H1 (cell line): ENCODE results near the gene CRELD1. TPM values are rescaled to one million over a fixed set of nuclear protein-coding genes. Genes with fewer than 3 reads are reported as not detected.

ENCODE experiments used
- CTCF ChIA-PET: fragments of 300-600 bp; sonication (Branson Sonifier 250); formaldehyde crosslinking; loops from one replicate; lab custom pipeline; 2021; ENCODE audit not compliant: partially characterized antibody; lab: Charles Lee
- POLR2A ChIA-PET: fragments of 300-600 bp; sonication (Branson Sonifier 250); formaldehyde crosslinking; loops from one replicate; lab custom pipeline; 2021; ENCODE audit warnings: inconsistent platforms; ENCODE audit not compliant: partially characterized antibody; lab: Charles Lee
- DNase-seq, 2 experiments: peaks; one replicate each; pipeline versions ENCODE4 v3.0.0 to v3.0.0-alpha.2; 2010 to 2022; ENCODE audit warnings: low spot score in 2 of 2, low read depth in 1 of 2, mixed read lengths in 1 of 2
- FAIRE-seq: peaks from 2 replicates; lab custom pipeline; 2011; peaks lifted over from hg19 to GRCh38; lab: Jason Lieb, UNC
- H2AFZ ChIP-seq: 2 replicates; pipeline ENCODE4 v1.8.1; 2012; ENCODE audit warnings: low read length, inconsistent platforms
- H2AK5ac ChIP-seq: 2 replicates; pipeline ENCODE4 v1.6.1; 2013; ENCODE audit warnings: low read depth, low read length
- H2BK120ac ChIP-seq: replicated peaks from 2 replicates; pipeline ENCODE3; 2013; ENCODE audit warnings: low read depth, low read length, inconsistent platforms
- H2BK12ac ChIP-seq: 2 replicates; pipeline ENCODE4 v1.6.1; 2013; ENCODE audit warnings: low read depth, low read length
- H2BK15ac ChIP-seq: 2 replicates; pipeline ENCODE4 v1.6.1; 2013; ENCODE audit warnings: low read length
- H2BK20ac ChIP-seq: 2 replicates; pipeline ENCODE4 v1.6.1; 2013; ENCODE audit warnings: low read length
- H2BK5ac ChIP-seq: 2 replicates; pipeline ENCODE4 v1.6.1; 2013; ENCODE audit warnings: low read depth, low read length
- H3K14ac ChIP-seq: 2 replicates; pipeline ENCODE4 v1.6.1; 2013; ENCODE audit warnings: inconsistent platforms; ENCODE audit not compliant: insufficient read length
- H3K18ac ChIP-seq: 2 replicates; pipeline ENCODE4 v1.6.1; 2013; ENCODE audit warnings: low read length; ENCODE audit errors: extremely low read depth
- H3K23ac ChIP-seq: 2 replicates; pipeline ENCODE4 v1.6.1; 2013; ENCODE audit warnings: inconsistent platforms; ENCODE audit not compliant: insufficient read length
- H3K23me2 ChIP-seq: 2 replicates; pipeline ENCODE4 v1.6.1; 2013; ENCODE audit warnings: low read depth, low read length
- H3K27ac ChIP-seq: 2 replicates; pipeline ENCODE4 v1.6.1; 2011; ENCODE audit warnings: low read depth, low read length, inconsistent platforms
- H3K27me3 ChIP-seq, 4 experiments: replicated peaks in 1 of 4; 1 replicate in 1 of 4; 2 replicates in 3 of 4; pipeline versions ENCODE4 v1.6.1 to v1.8.1; 2011 to 2013; ENCODE audit warnings: low read length in 3 of 4, mild to moderate bottlenecking in 3 of 4, inconsistent platforms in 2 of 4, mixed read lengths in 2 of 4, moderate library complexity in 1 of 4; ENCODE audit not compliant: control insufficient read depth in 3 of 4, insufficient read depth in 3 of 4; ENCODE audit errors: extremely low read depth in 1 of 4
- H3K36me3 ChIP-seq, 4 experiments: 2 replicates each; pipeline versions ENCODE4 v1.6.1 to v1.8.1; 2011 to 2013; ENCODE audit warnings: mild to moderate bottlenecking in 4 of 4, low read length in 3 of 4, moderate library complexity in 2 of 4, control low read depth in 1 of 4, inconsistent platforms in 1 of 4; ENCODE audit not compliant: insufficient read depth in 4 of 4, control insufficient read depth in 2 of 4
- H3K4ac ChIP-seq: replicated peaks from 2 replicates; pipeline ENCODE3; 2013; ENCODE audit warnings: low read length, low read depth, mixed read lengths, inconsistent platforms; ENCODE audit not compliant: insufficient read length
- H3K4me1 ChIP-seq, 4 experiments: replicated peaks in 1 of 4; 1 replicate in 1 of 4; 2 replicates in 3 of 4; pipeline versions ENCODE4 v1.6.1 to v1.8.1; 2011 to 2013; ENCODE audit warnings: low read length in 3 of 4, inconsistent platforms in 2 of 4, mixed read lengths in 1 of 4; ENCODE audit not compliant: insufficient read depth in 4 of 4, control insufficient read depth in 3 of 4
- H3K4me2 ChIP-seq, 2 experiments: 2 replicates each; pipeline versions ENCODE4 v1.6.1 to v1.8.1; 2011 to 2013; ENCODE audit warnings: low read depth in 2 of 2, low read length in 2 of 2, control low read depth in 1 of 2, inconsistent platforms in 1 of 2, mild to moderate bottlenecking in 1 of 2; ENCODE audit not compliant: insufficient read depth in 1 of 2
- H3K4me3 ChIP-seq, 4 experiments: fragments of 200-600, 300-600 bp in 1 of 4; sonication (generic), shearing (Covaris generic), sonication (Bioruptor Twin) in 1 of 4; 2 replicates each; pipeline versions ENCODE4 v1.5.1 to v1.8.1; 2011 to 2016; ENCODE audit warnings: low read length in 4 of 4, low read depth in 3 of 4, control low read depth in 2 of 4, inconsistent platforms in 2 of 4, mild to moderate bottlenecking in 2 of 4, mixed read lengths in 1 of 4, moderate library complexity in 1 of 4; ENCODE audit not compliant: insufficient read depth in 2 of 4; ENCODE audit errors: extremely low read depth in 1 of 4
- H3K56ac ChIP-seq: replicated peaks from 2 replicates; pipeline ENCODE3; 2013; ENCODE audit warnings: low read depth, mild to moderate bottlenecking, mixed read lengths, low read length, inconsistent platforms; ENCODE audit not compliant: insufficient read length
- H3K79me1 ChIP-seq: 2 replicates; pipeline ENCODE4 v1.6.1; 2013; ENCODE audit warnings: low read depth, low read length, control low read depth
- H3K79me2 ChIP-seq, 2 experiments: 2 replicates each; pipeline versions ENCODE4 v1.6.1 to v1.8.1; 2012 to 2013; ENCODE audit warnings: low read length in 2 of 2, mild to moderate bottlenecking in 2 of 2, inconsistent platforms in 1 of 2; ENCODE audit not compliant: insufficient read depth in 2 of 2, control insufficient read depth in 1 of 2
- H3K9ac ChIP-seq, 4 experiments: replicated peaks in 1 of 4; 1 replicate in 1 of 4; 2 replicates in 3 of 4; pipeline versions ENCODE4 v1.6.1 to v1.8.1; 2011 to 2013; ENCODE audit warnings: low read depth in 3 of 4, low read length in 3 of 4, control low read depth in 2 of 4, mild to moderate bottlenecking in 2 of 4, moderate library complexity in 2 of 4, inconsistent platforms in 1 of 4; ENCODE audit errors: extremely low read depth in 1 of 4
- H3K9me3 ChIP-seq, 2 experiments: 2 replicates each; pipeline versions ENCODE4 v1.6.1 to v1.8.1; 2012 to 2013; ENCODE audit warnings: mild to moderate bottlenecking in 2 of 2, moderate library complexity in 2 of 2, control low read depth in 1 of 2, inconsistent platforms in 1 of 2, low read depth in 1 of 2, low read length in 1 of 2, mixed read lengths in 1 of 2; ENCODE audit not compliant: insufficient read depth in 2 of 2
- H4K20me1 ChIP-seq, 2 experiments: replicated peaks in 1 of 2; 2 replicates each; pipeline versions ENCODE3 to v1.8.1; 2011 to 2013; ENCODE audit warnings: inconsistent platforms in 2 of 2, low read length in 2 of 2, mild to moderate bottlenecking in 1 of 2; ENCODE audit not compliant: insufficient read depth in 2 of 2, control insufficient read depth in 1 of 2
- H4K5ac ChIP-seq: 2 replicates; pipeline ENCODE4 v1.6.1; 2013; ENCODE audit warnings: low read length, low read depth, mixed read lengths, inconsistent platforms; ENCODE audit not compliant: insufficient read length
- H4K8ac ChIP-seq: 2 replicates; pipeline ENCODE4 v1.8.0; 2013; ENCODE audit warnings: mild to moderate bottlenecking, moderate library complexity, low read length, inconsistent platforms; ENCODE audit not compliant: insufficient read depth; ENCODE audit errors: extremely low read depth
- H4K91ac ChIP-seq: replicated peaks from 2 replicates; pipeline ENCODE3; 2013; ENCODE audit warnings: low read length, mixed read lengths, inconsistent platforms; ENCODE audit not compliant: insufficient read length
- CEBPB ChIP-seq: IDR thresholded peaks from 2 replicates; pipeline ENCODE4 v1.6.1; 2012; ENCODE audit warnings: low read depth, low read length
- CREB1 ChIP-seq: IDR thresholded peaks from 2 replicates; pipeline ENCODE4 v1.6.1; 2012; ENCODE audit warnings: inconsistent platforms
- TAF1 ChIP-seq: IDR thresholded peaks from 2 replicates; pipeline ENCODE4 v1.6.1; 2011; ENCODE audit warnings: mild to moderate bottlenecking, low read depth, low read length
- TBP ChIP-seq: IDR thresholded peaks from 2 replicates; pipeline ENCODE4 v1.6.1; 2011; ENCODE audit warnings: low read depth, low read length, improper control_type of control experiment
- WGBS, 2 experiments: shearing (Covaris generic) in 1 of 2; methylation state at CpG; one replicate each; pipeline versions ENCODE4 v1.1.6 to v1.1.7; 2013 to 2015; ENCODE audit warnings: low lambda C conversion rate in 2 of 2, mixed read lengths in 2 of 2, inconsistent platforms in 1 of 2, low coverage in 1 of 2, missing lambda C conversion rate in 1 of 2; ENCODE audit not compliant: insufficient replicate concordance in 2 of 2, insufficient coverage in 1 of 2, insufficient read length in 1 of 2; ENCODE audit errors: extremely low coverage in 1 of 2, missing lambda C conversion rate in 1 of 2; 5-methylcytosine and 5-hydroxymethylcytosine counted together
- polyA plus RNA-seq, 7 experiments: library from polyadenylated mRNA; depleted of rRNA in 3 of 7; stranded (reverse) in 5 of 7; unstranded in 2 of 7; fragments of >200 nt in 5 of 7; fragments of 200-250 nt in 2 of 7; gene quantifications; 1 replicate in 5 of 7; 2 replicates in 1 of 7; 4 replicates in 1 of 7; pipeline versions ENCODE4 v1.2.1 to v1.2.3, GENCODE V29; 2011 to 2013; ENCODE audit warnings: missing spikeins in 2 of 7, mixed read lengths in 2 of 7
- total RNA-seq: library from RNA; stranded (reverse); fragmentation: NEBNext Ultra II Directional; extraction: Animal tissue kit (Norgen Biotek cat#: 25700); gene quantifications from 2 replicates; pipeline ENCODE4 v1.2.1, GENCODE V29; 2021

The CRELD1 gene
- total and polyA plus RNA-seq, 2 of the 8 experiments (the other 6 are each of a cell fraction or from before 2014, with no cell fraction given) = 12.9 to 15.1 TPM

- Histone ChIP-seq H2BK120ac (no peak overlapping the region), H3K56ac (no peak overlapping the region), H2BK15ac (peak overlapping the region; percentile 61; the same call in 1 of the 2 replicates), H3K9ac (no peak overlapping the region; a peak in 1 of 7 replicates), H3K36me3 (no peaks in the 10 kb centered on the region), H4K20me1 (no peaks in the 10 kb centered on the region), H2BK12ac (no peak overlapping the region), H3K79me1 (no peaks in the 10 kb centered on the region), H3K14ac (no peak overlapping the region), H3K4me2 (peak overlapping the region; percentile 74 to 84), H3K18ac (no peak overlapping the region; the same call in 1 of the 2 replicates), H4K5ac (peak overlapping the region; percentile 10), H3K23me2 (peaks cover 10% of the 10 kb centered on the region; the same call in 1 of the 2 replicates), H3K27me3 (peaks cover 0 to 18% (median 10%) of the 10 kb centered on the region in 4 experiments; a peak in 5 of 7 replicates), H3K4me1 (peaks cover 0 to 20% (median 17%) of the 10 kb centered on the region in 4 experiments; a peak in 6 of 7 replicates), H4K8ac (peak overlapping the region; percentile 80; the same call in 1 of the 2 replicates), H3K9me3 (peaks cover 0 to 6% of the 10 kb centered on the region in 2 experiments; a peak in 2 of 4 replicates), H3K27ac (no peak overlapping the region), H2BK5ac (no peak overlapping the region), H3K4ac (no peak overlapping the region), H4K91ac (no peak overlapping the region), H2AK5ac (peak overlapping the region; percentile 59; the same call in 1 of the 2 replicates), H2AFZ (peak overlapping the region; percentile 56; the same call in 1 of the 2 replicates), H2BK20ac (no peak overlapping the region), H3K23ac (no peak overlapping the region), H3K4me3 (peak overlapping the region; percentile 46 to 72 (median 48); a peak in 7 of 8 replicates), H3K79me2 (no peaks in the 10 kb centered on the region)
- ChIA-PET CTCF (interaction anchor here (0.6 to 9.1 kb wide), 10 partner anchors 10 to 313 kb away, joined by 3 to 76 read pairs (median 4); partner anchors contain the start of gene CRELD1), POLR2A (interaction anchor here (1.3 to 5.5 kb wide), 7 partner anchors 10 to 182 kb away, joined by 3 to 43 read pairs (median 5); partner anchors contain the start of genes CRELD1, IL17RE and JAGN1)
- 21% methylated on average over 11 of the region's 15 CpGs; no CpG with 5 or more reads in 1 of the 2 experiments for WGBS, 2 experiments
- TF ChIP-seq CREB1 (no peak), CEBPB (no peak), TAF1 (peak; percentile 69; the same call in 1 of the 2 replicates), TBP (peak; percentile 32; the same call in 1 of the 2 replicates)
- FAIRE-seq (no peak), DNase-seq (no peak)
Observed at GRCh38 chr3:9914559-9915253, 18.9 kb upstream of the CRELD1 start.
